ENCODE data around the gene MED25. TPM values are rescaled to one million over a fixed set of nuclear protein-coding genes. Genes with fewer than 3 reads are reported as not detected.

MED25 gene
- total RNA-seq, 2 donors from 2014 or later = 38.4 to 173 TPM

DNA sequence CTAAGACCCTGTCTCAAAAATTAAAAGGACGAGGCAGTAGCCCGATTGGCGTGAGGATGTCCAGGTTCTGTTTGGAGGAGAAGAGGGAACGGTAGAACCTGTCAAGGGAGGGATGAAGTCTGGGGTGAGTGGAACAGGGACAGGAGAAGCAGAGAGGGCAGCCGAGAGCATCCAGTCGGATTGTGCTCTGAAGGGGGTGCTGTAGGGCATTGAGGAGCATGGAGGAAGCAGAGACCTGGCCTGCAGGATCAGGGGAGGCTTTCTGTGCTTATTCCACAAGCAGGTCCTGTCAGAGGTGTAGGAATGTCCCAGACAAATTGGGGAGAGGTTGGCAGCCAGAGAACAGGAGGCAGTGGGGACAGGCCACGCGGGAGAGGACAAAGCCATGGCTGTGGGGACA, 37.2 kb upstream of the MED25 start:
- Histone ChIP-seq H3K36me3 (peaks cover 0 to 6% of the 10 kb centered on the region in 2 donors), H3K27ac (no peak overlapping the region), H3K4me1 (replicated peaks) (no peaks in the 10 kb centered on the region), H3K27me3 (replicated peaks; ENCODE audit: insufficient read depth) (no peaks in the 10 kb centered on the region), H3K9me3 (no peaks in the 10 kb centered on the region), H3K4me3 (no peak overlapping the region)
- TF ChIP-seq POLR2AphosphoS5 (IDR thresholded peaks at IDR 0.05) (no peak), POLR2A (IDR thresholded peaks at IDR 0.05) (no peak)
- TF ChIP-seq, protein P1, sequence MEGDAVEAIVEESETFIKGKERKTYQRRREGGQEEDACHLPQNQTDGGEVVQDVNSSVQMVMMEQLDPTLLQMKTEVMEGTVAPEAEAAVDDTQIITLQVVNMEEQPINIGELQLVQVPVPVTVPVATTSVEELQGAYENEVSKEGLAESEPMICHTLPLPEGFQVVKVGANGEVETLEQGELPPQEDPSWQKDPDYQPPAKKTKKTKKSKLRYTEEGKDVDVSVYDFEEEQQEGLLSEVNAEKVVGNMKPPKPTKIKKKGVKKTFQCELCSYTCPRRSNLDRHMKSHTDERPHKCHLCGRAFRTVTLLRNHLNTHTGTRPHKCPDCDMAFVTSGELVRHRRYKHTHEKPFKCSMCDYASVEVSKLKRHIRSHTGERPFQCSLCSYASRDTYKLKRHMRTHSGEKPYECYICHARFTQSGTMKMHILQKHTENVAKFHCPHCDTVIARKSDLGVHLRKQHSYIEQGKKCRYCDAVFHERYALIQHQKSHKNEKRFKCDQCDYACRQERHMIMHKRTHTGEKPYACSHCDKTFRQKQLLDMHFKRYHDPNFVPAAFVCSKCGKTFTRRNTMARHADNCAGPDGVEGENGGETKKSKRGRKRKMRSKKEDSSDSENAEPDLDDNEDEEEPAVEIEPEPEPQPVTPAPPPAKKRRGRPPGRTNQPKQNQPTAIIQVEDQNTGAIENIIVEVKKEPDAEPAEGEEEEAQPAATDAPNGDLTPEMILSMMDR (IDR thresholded peaks at IDR 0.05) = no peak
- intact Hi-C loops (cut with DNase I) = no loop called here
- no peak for DNase-seq (ENCODE audit: low spot score)
- WGBS = 82% methylated on average over 8 of the region's 8 CpGs

DNA sequence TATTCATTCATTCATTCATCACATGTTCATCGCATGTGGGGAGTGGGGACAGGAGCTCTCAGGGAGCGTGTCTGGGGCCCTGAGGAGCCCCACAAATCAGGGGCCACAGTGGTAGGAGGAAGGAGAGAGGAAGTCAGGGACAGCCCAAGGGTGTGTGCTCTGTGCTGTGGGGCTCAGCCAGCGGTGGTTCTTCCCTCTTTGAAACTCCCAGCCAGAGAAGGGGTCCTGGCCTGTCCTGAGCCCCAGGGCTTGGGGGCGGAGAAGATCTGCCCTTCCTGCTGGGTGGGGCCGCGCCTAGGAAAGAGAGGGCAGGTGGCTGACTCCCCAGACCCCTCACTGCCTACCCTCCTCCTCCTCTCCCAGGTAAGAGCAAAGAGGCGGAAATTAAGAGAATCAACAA, 36.7 kb upstream of the MED25 start:
- H3K27me3 ChIP-seq (replicated peaks; ENCODE audit: insufficient read depth) = no peaks in the 10 kb centered on the region
- no peak overlapping the region for H3K4me3 ChIP-seq
- no peak for DNase-seq (ENCODE audit: low spot score)
- intact Hi-C loops (cut with DNase I) = no loop called here
- TF ChIP-seq POLR2A (IDR thresholded peaks at IDR 0.05) (no peak), POLR2AphosphoS5 (IDR thresholded peaks at IDR 0.05) (no peak)
- TF ChIP-seq, protein P1 (IDR thresholded peaks at IDR 0.05) = no peak
- H3K9me3 ChIP-seq = no peaks in the 10 kb centered on the region
- H3K4me1 ChIP-seq (replicated peaks) = no peaks in the 10 kb centered on the region
- WGBS = 90% methylated on average over 7 of the region's 7 CpGs
- peaks cover 0 to 6% of the 10 kb centered on the region in 2 donors for H3K36me3 ChIP-seq
- no peak overlapping the region for H3K27ac ChIP-seq

DNA sequence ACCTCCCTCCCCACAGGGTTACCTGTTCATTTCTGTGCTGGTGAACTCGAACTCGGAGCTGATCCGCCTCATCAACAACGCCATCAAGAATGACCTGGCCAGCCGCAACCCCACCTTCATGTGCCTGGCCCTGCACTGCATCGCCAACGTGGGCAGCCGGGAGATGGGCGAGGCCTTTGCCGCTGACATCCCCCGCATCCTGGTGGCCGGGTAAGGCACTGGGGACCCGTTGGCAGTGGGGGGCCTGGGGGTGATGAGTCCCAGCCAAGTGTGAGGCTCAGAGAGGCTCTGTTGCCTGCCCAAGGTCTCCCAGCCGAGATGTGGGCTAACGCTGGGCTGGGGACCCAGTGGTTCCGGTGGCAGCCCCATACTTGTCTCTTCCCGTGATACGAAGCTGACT, 35.6 kb upstream of the MED25 start:
- no peak for DNase-seq (ENCODE audit: low spot score)
- intact Hi-C loops (cut with DNase I) = no loop called here
- no peaks in the 10 kb centered on the region for H3K27me3 ChIP-seq (replicated peaks; ENCODE audit: insufficient read depth)
- TF ChIP-seq POLR2A (IDR thresholded peaks at IDR 0.05) (no peak), POLR2AphosphoS5 (IDR thresholded peaks at IDR 0.05) (no peak)
- TF ChIP-seq, protein P1 (IDR thresholded peaks at IDR 0.05) = no peak
- no peaks in the 10 kb centered on the region for H3K4me1 ChIP-seq (replicated peaks)
- no peak overlapping the region for H3K4me3 ChIP-seq
- peaks cover 0 to 6% of the 10 kb centered on the region in 2 donors for H3K36me3 ChIP-seq
- 97% methylated on average over 18 of the region's 18 CpGs for WGBS
- H3K27ac ChIP-seq = no peak overlapping the region
- no peaks in the 10 kb centered on the region for H3K9me3 ChIP-seq

DNA sequence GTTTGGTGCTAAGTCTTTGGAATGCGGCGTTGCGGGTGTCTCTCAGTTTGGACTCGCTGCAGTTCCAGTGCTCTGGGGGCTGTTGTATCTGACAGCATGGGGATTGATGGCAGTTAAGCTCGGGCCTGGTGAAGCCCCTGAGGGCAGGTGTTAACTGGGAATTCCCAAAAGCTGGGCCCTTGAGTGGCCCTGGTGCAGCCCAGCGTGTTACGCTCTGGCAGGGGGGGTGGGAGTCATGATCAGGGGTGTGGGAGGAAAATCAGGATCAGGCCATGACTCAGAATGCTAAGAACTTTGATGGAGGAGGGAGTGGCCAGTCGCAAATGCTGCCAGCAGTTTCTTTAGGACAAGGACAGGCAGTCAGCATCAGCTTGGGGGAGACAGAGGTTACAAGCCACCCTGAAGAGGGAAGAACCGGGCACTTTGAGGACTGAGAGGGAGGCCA, 31.7 kb upstream of the MED25 start:
- TF ChIP-seq POLR2AphosphoS5 (IDR thresholded peaks at IDR 0.05) (no peak), POLR2A (IDR thresholded peaks at IDR 0.05) (no peak)
- TF ChIP-seq, protein P1 (IDR thresholded peaks at IDR 0.05) = no peak
- no peaks in the 10 kb centered on the region for H3K27me3 ChIP-seq (replicated peaks; ENCODE audit: insufficient read depth)
- H3K9me3 ChIP-seq = no peaks in the 10 kb centered on the region
- peaks cover 0 to 6% of the 10 kb centered on the region in 2 donors for H3K36me3 ChIP-seq
- no peak overlapping the region for H3K27ac ChIP-seq
- no peaks in the 10 kb centered on the region for H3K4me1 ChIP-seq (replicated peaks)
- DNase-seq (ENCODE audit: low spot score) = no peak
- H3K4me3 ChIP-seq = no peak overlapping the region
- intact Hi-C loops (cut with DNase I) = no loop called here
- WGBS = 51% methylated on average over 9 of the region's 9 CpGs

DNA sequence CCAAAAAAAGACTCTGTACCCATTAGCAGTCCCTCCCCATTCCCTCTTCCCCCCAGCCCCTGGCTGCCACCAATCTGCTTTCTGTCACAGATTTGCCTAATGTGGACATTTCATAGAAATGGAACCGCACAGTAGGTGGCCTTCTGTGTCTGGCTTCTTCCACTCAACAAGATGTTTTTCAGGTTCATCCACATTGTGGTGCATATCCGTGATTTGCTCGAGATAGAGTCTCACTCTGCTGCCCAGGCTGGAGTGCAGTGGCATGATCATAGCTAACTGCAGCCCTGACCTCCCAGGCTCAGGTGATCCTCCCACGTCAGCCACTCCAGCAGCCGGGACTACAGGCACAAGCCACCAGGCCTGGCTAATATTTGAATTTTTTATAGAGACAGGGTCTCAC, 30.3 kb upstream of the MED25 start:
- H3K9me3 ChIP-seq = no peaks in the 10 kb centered on the region
- H3K4me1 ChIP-seq (replicated peaks) = no peaks in the 10 kb centered on the region
- no peak for DNase-seq (ENCODE audit: low spot score)
- peaks cover 0 to 8% of the 10 kb centered on the region in 2 donors for H3K36me3 ChIP-seq
- WGBS = 71% methylated on average over 5 of the region's 5 CpGs
- no peak overlapping the region for H3K27ac ChIP-seq
- H3K4me3 ChIP-seq = no peak overlapping the region
- intact Hi-C loops (cut with DNase I) = no loop called here
- H3K27me3 ChIP-seq (replicated peaks; ENCODE audit: insufficient read depth) = no peaks in the 10 kb centered on the region
- TF ChIP-seq POLR2AphosphoS5 (IDR thresholded peaks at IDR 0.05) = no peak
- TF ChIP-seq, protein P1 (IDR thresholded peaks at IDR 0.05) = no peak
- no peak for TF ChIP-seq POLR2A (IDR thresholded peaks at IDR 0.05)

Measured in prostate gland (tissue), 2 donors.